Measurements from ENCODE around the gene LPCAT3.

LPCAT3 gene

GRCh38 chr12:6950811-6951540, 67.3 kb downstream of the LPCAT3 start, which contains the start of gene PTPN6:
PTPN6 (plus strand) TSS chr12:6951356; CDS start chr12:6951513, 157 bp downstream.
- DNase-seq: peak; percentile 57

- DNase-seq: peak; percentile 36
Measured at GRCh38 chr12:6950401-6950801, 67.9 kb downstream of the LPCAT3 start.

GRCh38 chr12:6948873-6949594, 69.2 kb downstream of the LPCAT3 start:
- peak; percentile 24 for DNase-seq

GRCh38 chr12:6947615-6948014, 70.7 kb downstream of the LPCAT3 start:
- DNase-seq: no peak

GRCh38 chr12:6946920-6947374, 71.3 kb downstream of the LPCAT3 start:
- DNase-seq: no peak

GRCh38 chr12:6946033-6946919, 72.0 kb downstream of the LPCAT3 start:
- DNase-seq: peak; percentile 51

- no peak for DNase-seq
Measured at GRCh38 chr12:6945613-6946012, 72.7 kb downstream of the LPCAT3 start.

- peak; percentile 85 for DNase-seq
Measured at GRCh38 chr12:6944381-6945186, 73.7 kb downstream of the LPCAT3 start.

- DNase-seq: peak; percentile 75
Measured at GRCh38 chr12:6943722-6944380, 74.4 kb downstream of the LPCAT3 start, which contains the start of the genes C12orf57 and RNU7-1. C12orf57 (plus strand) TSS chr12:6944022; CDS start chr12:6944122, 100 bp downstream. RNU7-1 (plus strand) TSS chr12:6943816.

- DNase-seq: peak; percentile 75
Measured at GRCh38 chr12:6943389-6943721, 74.9 kb downstream of the LPCAT3 start.

- DNase-seq: no peak
Measured at GRCh38 chr12:6942331-6942665, 76.0 kb downstream of the LPCAT3 start.

GRCh38 chr12:6941782-6942181, 76.5 kb downstream of the LPCAT3 start:
- DNase-seq: no peak

- no peak for DNase-seq
Measured at GRCh38 chr12:6941267-6941666, 77.0 kb downstream of the LPCAT3 start.

- no peak for DNase-seq
Measured at GRCh38 chr12:6939191-6939540, 79.1 kb downstream of the LPCAT3 start.

GRCh38 chr12:6938353-6939190, 79.7 kb downstream of the LPCAT3 start:
- DNase-seq: no peak

- peak; percentile 90 for DNase-seq
Measured at GRCh38 chr12:6937481-6938352, 80.6 kb downstream of the LPCAT3 start.

GRCh38 chr12:6936636-6937480, 81.4 kb downstream of the LPCAT3 start:
- peak; percentile 63 for DNase-seq

- no peak for DNase-seq
Measured at GRCh38 chr12:6936194-6936635, 82.1 kb downstream of the LPCAT3 start.

Data from stimulated activated naive CD4-positive, alpha-beta T cell treated with Interleukin-2 at 50 U/mL for 16 hours (primary cell).